Endothelial cell of umbilical vein (primary cell): ENCODE results near the gene BCAR3. TPM values are rescaled to one million over a fixed set of nuclear protein-coding genes. Genes with fewer than 3 reads are reported as not detected.

ENCODE experiments used
- BruUV-seq: library from RNA; stranded (reverse); fragments of 400-500 nt; replicated peaks from 2 replicates; lab custom pipeline; 2021; lab: Mats Ljungman, UMichigan
- CTCF ChIA-PET: fragments of 300-600, 350-600 bp; sonication (Branson Sonifier 250); formaldehyde crosslinking; loops from one replicate; lab custom pipeline; 2021; ENCODE audit warnings: antibody characterized with exemption, inconsistent platforms; lab: Charles Lee
- POLR2A ChIA-PET: fragments of 300-600, 350-600 bp; sonication (Branson Sonifier 250); formaldehyde crosslinking; loops from one replicate; lab custom pipeline; 2021; ENCODE audit warnings: antibody characterized with exemption, inconsistent platforms; lab: Charles Lee
- DNase-seq: peaks from one replicate; pipeline ENCODE4 v3.0.0-alpha.2; 2011; ENCODE audit warnings: low read depth, low spot score
- FAIRE-seq: peaks from 2 replicates; lab custom pipeline; 2011; peaks lifted over from hg19 to GRCh38; lab: Jason Lieb, UNC
- H2AFZ ChIP-seq: 2 replicates; pipeline ENCODE4 v1.6.0; 2012; ENCODE audit warnings: low read depth, low read length, control low read depth, inconsistent platforms
- H3K27ac ChIP-seq: 2 replicates; pipeline ENCODE4 v1.5.1; 2011; ENCODE audit warnings: low read depth, mild to moderate bottlenecking, control low read depth, low read length, moderate library complexity; ENCODE audit not compliant: insufficient read depth
- H3K27me3 ChIP-seq, 2 experiments: 2 replicates each; pipeline versions ENCODE4 v1.6.0 to v1.6.1; 2011; ENCODE audit warnings: low read length in 2 of 2, mixed read lengths in 1 of 2; ENCODE audit not compliant: control insufficient read depth in 2 of 2, insufficient read depth in 2 of 2
- H3K36me3 ChIP-seq, 2 experiments: 2 replicates in 1 of 2; 3 replicates in 1 of 2; pipeline ENCODE4 v1.5.1; 2011; ENCODE audit warnings: low read length in 2 of 2, mild to moderate bottlenecking in 1 of 2, moderate library complexity in 1 of 2; ENCODE audit not compliant: control insufficient read depth in 2 of 2, insufficient read depth in 2 of 2; ENCODE audit errors: extremely low read depth in 1 of 2
- H3K4me1 ChIP-seq: 3 replicates; pipeline ENCODE4 v1.5.1; 2011; ENCODE audit warnings: mild to moderate bottlenecking, low read length; ENCODE audit not compliant: control insufficient read depth, insufficient read depth; ENCODE audit errors: extremely low read depth
- H3K4me2 ChIP-seq: 2 replicates; pipeline ENCODE4 v1.6.1; 2011; ENCODE audit warnings: low read length, control low read depth, mixed read lengths; ENCODE audit not compliant: insufficient read depth
- H3K4me3 ChIP-seq, 3 experiments: fragments of 200-600 bp in 1 of 3; sonication (generic), shearing (Covaris generic) in 1 of 3; replicated peaks in 1 of 3; 2 replicates each; pipeline ENCODE4 v1.5.1; 2011 to 2016; ENCODE audit warnings: control low read depth in 3 of 3, low read length in 3 of 3, mild to moderate bottlenecking in 2 of 3, inconsistent platforms in 1 of 3, low read depth in 1 of 3, moderate library complexity in 1 of 3; ENCODE audit not compliant: insufficient read depth in 1 of 3
- H3K79me2 ChIP-seq: 2 replicates; pipeline ENCODE4 v1.6.0; 2012; ENCODE audit warnings: low read length, inconsistent platforms; ENCODE audit not compliant: control insufficient read depth, insufficient read depth
- H3K9ac ChIP-seq: replicated peaks from 2 replicates; pipeline ENCODE3; 2011; ENCODE audit warnings: low read length, control low read depth; ENCODE audit not compliant: insufficient read depth; ENCODE audit errors: extremely low read depth
- H3K9me1 ChIP-seq: replicated peaks from 3 replicates; pipeline ENCODE4 v1.6.0; 2011; ENCODE audit warnings: mild to moderate bottlenecking, low read length; ENCODE audit not compliant: control insufficient read depth, insufficient read depth; ENCODE audit errors: extremely low read depth
- H3K9me3 ChIP-seq: replicated peaks from 2 replicates; pipeline ENCODE4 v1.5.1; 2012; ENCODE audit warnings: low read length, inconsistent platforms; ENCODE audit not compliant: control insufficient read depth, insufficient read depth
- H4K20me1 ChIP-seq: replicated peaks from 2 replicates; pipeline ENCODE3; 2011; ENCODE audit warnings: mild to moderate bottlenecking, low read length; ENCODE audit not compliant: control insufficient read depth, insufficient read depth; ENCODE audit errors: extremely low read depth
- EZH2 ChIP-seq: IDR thresholded peaks from 2 replicates; pipeline ENCODE4 v1.6.1; 2012; ENCODE audit warnings: borderline replicate concordance, low read depth, mild to moderate bottlenecking, moderate library complexity, low read length, inconsistent platforms; ENCODE audit not compliant: severe bottlenecking
- FOS ChIP-seq: IDR thresholded peaks from 2 replicates; pipeline ENCODE4 v1.6.1; 2011; ENCODE audit warnings: mild to moderate bottlenecking, low read length, moderate library complexity, borderline replicate concordance; ENCODE audit not compliant: insufficient read depth
- GATA2 ChIP-seq: IDR thresholded peaks from 2 replicates; pipeline ENCODE4 v1.7.0; 2011; ENCODE audit warnings: low read depth, mild to moderate bottlenecking, moderate library complexity, mixed read lengths, low read length; ENCODE audit not compliant: insufficient read length, insufficient read depth
- MAX ChIP-seq: IDR thresholded peaks from 2 replicates; pipeline ENCODE4 v1.6.1; 2011; ENCODE audit not compliant: insufficient read depth, insufficient read length
- MYC ChIP-seq: IDR thresholded peaks from one replicate; pipeline ENCODE4 v1.6.1; 2011; ENCODE audit warnings: mild to moderate bottlenecking, low read depth, low read length
- POLR2A ChIP-seq: IDR thresholded peaks from 2 replicates; pipeline ENCODE4 v1.6.1; 2012; ENCODE audit warnings: low read depth, mild to moderate bottlenecking, control low read depth, low read length
- POLR2AphosphoS5 ChIP-seq: IDR thresholded peaks from 2 replicates; pipeline ENCODE4 v1.6.1; 2012; ENCODE audit warnings: low read depth, mild to moderate bottlenecking, control low read depth, low read length, moderate library complexity; ENCODE audit not compliant: insufficient read depth
- dilution Hi-C: fragments of 300-500 bp; cut with MboI; formaldehyde crosslinking; loops from one replicate; pipeline ENCODE4 v1.15.0; 2019; ENCODE audit warnings: low sequenced_read_pairs; ENCODE audit not compliant: extremely low pct_ligation_motif_present
- intact Hi-C: fragments of 100-400 bp; cut with micrococcal nuclease; formaldehyde crosslinking; loops from one replicate; pipeline ENCODE4 v1.10.0; 2022
- polyA plus RNA-seq, 4 experiments: library from polyadenylated mRNA; depleted of rRNA in 3 of 4; stranded (reverse) in 3 of 4; unstranded in 1 of 4; fragments of >200 nt; gene quantifications; 2 replicates each; pipeline versions ENCODE4 v1.2.1 to v1.2.3, GENCODE V29; 2011 to 2012; ENCODE audit warnings: missing spikeins in 1 of 4
- total RNA-seq: library from RNA; stranded (reverse); gene quantifications from 2 replicates; pipeline ENCODE4 v1.2.3, GENCODE V29; 2021
- TF ChIP-seq, protein P1 (sequence below), 2 donors: IDR thresholded peaks; 1 replicate in 1 of 2; 2 replicates in 1 of 2; pipeline ENCODE4 v1.5.1; 2011; ENCODE audit warnings: low read length in 2 of 2, mild to moderate bottlenecking in 2 of 2, moderate library complexity in 2 of 2, control low read depth in 1 of 2, inconsistent platforms in 1 of 2, low read depth in 1 of 2; ENCODE audit not compliant: insufficient read depth in 1 of 2; ENCODE audit errors: extremely low read depth in 1 of 2

Gene BCAR3
- total and polyA plus RNA-seq, 2 donors (not counting 3 experiments of a cell fraction or from before 2014, with no cell fraction given), result 17.5 to 32.9 TPM

- BruUV-seq, result no TSS peak
- ChIA-PET CTCF (interaction anchor here (1.0 to 5.7 kb wide), 8 partner anchors 8 to 166 kb away, joined by 3 to 122 read pairs (median 8); no protein-coding TSS in a partner anchor), POLR2A (no interaction called here)
- Histone ChIP-seq H3K4me3 (no peak overlapping the region), H3K27me3 (no peaks in the 10 kb centered on the region), H2AFZ (no peak overlapping the region), H4K20me1 (peaks cover 2% of the 10 kb centered on the region), H3K9ac (no peak overlapping the region), H3K27ac (no peak overlapping the region), H3K36me3 (peaks cover 0 to 7% of the 10 kb centered on the region in 2 experiments), H3K4me1 (peaks cover 70% of the 10 kb centered on the region), H3K9me3 (no peaks in the 10 kb centered on the region), H3K4me2 (no peak overlapping the region), H3K9me1 (no peaks in the 10 kb centered on the region), H3K79me2 (peaks cover 90% of the 10 kb centered on the region)
- TF ChIP-seq MYC (no peak), EZH2 (no peak)
- TF ChIP-seq, protein P1, sequence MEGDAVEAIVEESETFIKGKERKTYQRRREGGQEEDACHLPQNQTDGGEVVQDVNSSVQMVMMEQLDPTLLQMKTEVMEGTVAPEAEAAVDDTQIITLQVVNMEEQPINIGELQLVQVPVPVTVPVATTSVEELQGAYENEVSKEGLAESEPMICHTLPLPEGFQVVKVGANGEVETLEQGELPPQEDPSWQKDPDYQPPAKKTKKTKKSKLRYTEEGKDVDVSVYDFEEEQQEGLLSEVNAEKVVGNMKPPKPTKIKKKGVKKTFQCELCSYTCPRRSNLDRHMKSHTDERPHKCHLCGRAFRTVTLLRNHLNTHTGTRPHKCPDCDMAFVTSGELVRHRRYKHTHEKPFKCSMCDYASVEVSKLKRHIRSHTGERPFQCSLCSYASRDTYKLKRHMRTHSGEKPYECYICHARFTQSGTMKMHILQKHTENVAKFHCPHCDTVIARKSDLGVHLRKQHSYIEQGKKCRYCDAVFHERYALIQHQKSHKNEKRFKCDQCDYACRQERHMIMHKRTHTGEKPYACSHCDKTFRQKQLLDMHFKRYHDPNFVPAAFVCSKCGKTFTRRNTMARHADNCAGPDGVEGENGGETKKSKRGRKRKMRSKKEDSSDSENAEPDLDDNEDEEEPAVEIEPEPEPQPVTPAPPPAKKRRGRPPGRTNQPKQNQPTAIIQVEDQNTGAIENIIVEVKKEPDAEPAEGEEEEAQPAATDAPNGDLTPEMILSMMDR (IDR thresholded peaks at IDR 0.05; ENCODE audit: extremely low read depth in 1 of 2, insufficient read depth in 1 of 2, low read depth in 1 of 2, low read length in 2 of 2), result no peak
- dilution Hi-C loops (no loop called here), intact Hi-C loops (no loop called here)
- FAIRE-seq (no peak), DNase-seq (no peak)
Observed at GRCh38 chr1:93677729-93678128, 3.9 kb downstream of the BCAR3 start.

- H3K9ac ChIP-seq, result no peak overlapping the region
- peaks cover 0 to 9% of the 10 kb centered on the region in 2 experiments for H3K36me3 ChIP-seq
- H3K4me2 ChIP-seq, result no peak overlapping the region
- ChIA-PET POLR2A (no interaction called here), CTCF (interaction anchor here (0.7 to 8.2 kb wide), 8 partner anchors 10 to 168 kb away, joined by 3 to 104 read pairs (median 4); no protein-coding TSS in a partner anchor)
- H3K9me3 ChIP-seq, result no peaks in the 10 kb centered on the region
- H3K27ac ChIP-seq, result no peak overlapping the region
- peaks cover 91% of the 10 kb centered on the region for H3K79me2 ChIP-seq
- no peaks in the 10 kb centered on the region for H3K9me1 ChIP-seq
- BruUV-seq, result no TSS peak
- intact Hi-C loops (no loop called here), dilution Hi-C loops (no loop called here)
- FAIRE-seq, result no peak
- TF ChIP-seq MYC (no peak), MAX (no peak), EZH2 (no peak), POLR2A (no peak), FOS (no peak), POLR2AphosphoS5 (no peak), GATA2 (no peak)
- TF ChIP-seq, protein P1 (IDR thresholded peaks at IDR 0.05; ENCODE audit: extremely low read depth in 1 of 2, insufficient read depth in 1 of 2, low read depth in 1 of 2, low read length in 2 of 2), result no peak
- H4K20me1 ChIP-seq, result peaks cover 2% of the 10 kb centered on the region
- no peaks in the 10 kb centered on the region for H3K27me3 ChIP-seq
- H3K4me3 ChIP-seq, result no peak overlapping the region
- peak; percentile 25 for DNase-seq
- H2AFZ ChIP-seq, result no peak overlapping the region
- H3K4me1 ChIP-seq, result peaks cover 77% of the 10 kb centered on the region
Observed at GRCh38 chr1:93676427-93676826, 5.2 kb downstream of the BCAR3 start.
